H7 (cell line): Measurements from ENCODE around the gene UCP2. TPM values are rescaled to one million over a fixed set of nuclear protein-coding genes. Genes with fewer than 3 reads are reported as not detected.
A peak's percentile ranks its signal among the peaks of the same experiment; 100 is the strongest.

ENCODE experiments used
- DNase-seq: peaks from one replicate; pipeline ENCODE4 v3.0.0; 2012
- H3K27me3 ChIP-seq: 2 replicates; pipeline ENCODE4 v1.6.0; 2011; ENCODE audit warnings: mild to moderate bottlenecking, low read length; ENCODE audit not compliant: control insufficient read depth, insufficient read depth
- H3K36me3 ChIP-seq: replicated peaks from 2 replicates; pipeline ENCODE4 v1.5.1; 2011; ENCODE audit warnings: low read length; ENCODE audit not compliant: control insufficient read depth, insufficient read depth
- H3K4me3 ChIP-seq: 2 replicates; pipeline ENCODE4 v1.5.1; 2011; ENCODE audit warnings: low read depth, mild to moderate bottlenecking, control low read depth, low read length, moderate library complexity; ENCODE audit not compliant: insufficient read depth
- total RNA-seq: library from RNA; depleted of rRNA; stranded (reverse); fragments of >200 nt; shearing (Covaris generic); gene quantifications from 2 replicates; pipeline ENCODE4 v1.2.3, GENCODE V29; 2014; rRNA removed

Gene UCP2, protein sequence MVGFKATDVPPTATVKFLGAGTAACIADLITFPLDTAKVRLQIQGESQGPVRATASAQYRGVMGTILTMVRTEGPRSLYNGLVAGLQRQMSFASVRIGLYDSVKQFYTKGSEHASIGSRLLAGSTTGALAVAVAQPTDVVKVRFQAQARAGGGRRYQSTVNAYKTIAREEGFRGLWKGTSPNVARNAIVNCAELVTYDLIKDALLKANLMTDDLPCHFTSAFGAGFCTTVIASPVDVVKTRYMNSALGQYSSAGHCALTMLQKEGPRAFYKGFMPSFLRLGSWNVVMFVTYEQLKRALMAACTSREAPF
- total RNA-seq, result 32.4 and 43.6 TPM in 2 replicates

- Histone ChIP-seq H3K27me3 (no peaks in the 10 kb centered on the region), H3K4me3 (peak within 1 kb of the TSS; percentile 81), H3K36me3 (peaks cover 25% of the 10 kb centered on the region)
- DNase-seq, result peak; percentile 96
These were observed at the start of gene UCP2 for GRCh38 chr11:73982595-73982989. TSS of gene UCP2 (minus strand) at chr11:73982843. CDS start at chr11:73978378, 4,465 bp downstream.

DNA sequence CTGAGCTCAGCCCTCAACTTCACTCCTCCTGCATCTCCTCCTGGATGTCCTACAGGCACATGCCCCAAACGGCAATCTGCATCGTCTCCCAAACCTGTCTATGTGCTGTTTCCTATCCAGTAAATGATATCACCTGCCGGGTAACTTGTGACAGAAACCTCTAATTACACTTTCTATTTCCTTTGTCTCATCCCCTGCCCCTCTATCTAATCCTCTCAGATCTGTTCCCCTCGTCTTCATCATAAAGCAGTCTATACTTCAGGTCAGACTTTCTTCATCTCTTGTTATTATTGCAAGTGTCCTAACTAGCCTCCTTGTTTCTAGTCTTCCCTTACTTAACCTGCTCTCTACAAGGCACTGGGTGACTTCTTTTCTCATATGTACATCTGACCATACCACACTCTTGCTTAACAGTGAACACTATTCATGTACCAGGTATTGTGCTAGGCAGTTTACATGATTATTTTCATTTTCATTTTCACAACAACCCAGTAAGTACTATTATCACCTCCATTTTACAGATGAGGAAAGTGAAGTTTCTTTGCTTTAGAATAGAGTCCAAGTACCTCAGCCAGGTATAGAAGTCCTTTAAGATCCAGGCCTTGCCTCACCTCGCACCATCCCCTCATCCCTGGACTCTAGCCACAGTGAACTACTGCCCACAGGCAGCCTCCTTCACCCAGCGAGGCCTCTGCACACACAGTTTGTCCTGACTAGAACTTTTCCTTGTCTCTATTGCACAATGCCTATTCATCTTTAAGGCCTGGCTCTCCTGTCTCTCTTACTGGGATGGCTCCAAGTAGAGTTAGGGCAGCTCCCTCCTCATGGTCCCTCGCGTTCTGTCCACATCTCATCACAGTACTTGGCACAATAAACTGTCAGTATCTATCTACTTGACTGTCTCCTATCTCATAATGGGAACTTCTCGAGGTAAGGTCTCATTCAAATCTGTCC, 48.4 kb upstream of the UCP2 start:
- Histone ChIP-seq H3K27me3 (no peaks in the 10 kb centered on the region), H3K36me3 (no peaks in the 10 kb centered on the region; the same call in none of the 2 replicates), H3K4me3 (no peak overlapping the region)
- no peak for DNase-seq

GRCh38 chr11:74025467-74026166, 43.0 kb upstream of the UCP2 start:
- Histone ChIP-seq H3K36me3 (peaks cover 1% of the 10 kb centered on the region; the same call in 1 of the 2 replicates), H3K4me3 (no peak overlapping the region), H3K27me3 (no peaks in the 10 kb centered on the region)
- no peak for DNase-seq

GRCh38 chr11:74024261-74025029, 41.8 kb upstream of the UCP2 start:
- H3K27me3 ChIP-seq, result no peaks in the 10 kb centered on the region
- no peak for DNase-seq
- H3K36me3 ChIP-seq, result peaks cover 1% of the 10 kb centered on the region; the same call in 1 of the 2 replicates
- no peak overlapping the region for H3K4me3 ChIP-seq

- H3K36me3 ChIP-seq, result peaks cover 1% of the 10 kb centered on the region; the same call in 1 of the 2 replicates
- H3K4me3 ChIP-seq, result no peak overlapping the region
- no peaks in the 10 kb centered on the region for H3K27me3 ChIP-seq
- DNase-seq, result no peak
These were observed 40.6 kb upstream of the UCP2 start for GRCh38 chr11:74023276-74023675.

- Histone ChIP-seq H3K4me3 (no peak overlapping the region), H3K36me3 (0 out of 2 replicates have a peak, but pooled peaks cover 1% of the 10 kb centered on the region), H3K27me3 (no peaks in the 10 kb centered on the region)
- DNase-seq, result no peak
These were observed 39.9 kb upstream of the UCP2 start for GRCh38 chr11:74022546-74022945.

- Histone ChIP-seq H3K36me3 (0 out of 2 replicates have a peak, but pooled peaks cover 1% of the 10 kb centered on the region), H3K4me3 (no peak overlapping the region), H3K27me3 (no peaks in the 10 kb centered on the region)
- DNase-seq, result no peak
These were observed 39.4 kb upstream of the UCP2 start for GRCh38 chr11:74021998-74022397.

DNA sequence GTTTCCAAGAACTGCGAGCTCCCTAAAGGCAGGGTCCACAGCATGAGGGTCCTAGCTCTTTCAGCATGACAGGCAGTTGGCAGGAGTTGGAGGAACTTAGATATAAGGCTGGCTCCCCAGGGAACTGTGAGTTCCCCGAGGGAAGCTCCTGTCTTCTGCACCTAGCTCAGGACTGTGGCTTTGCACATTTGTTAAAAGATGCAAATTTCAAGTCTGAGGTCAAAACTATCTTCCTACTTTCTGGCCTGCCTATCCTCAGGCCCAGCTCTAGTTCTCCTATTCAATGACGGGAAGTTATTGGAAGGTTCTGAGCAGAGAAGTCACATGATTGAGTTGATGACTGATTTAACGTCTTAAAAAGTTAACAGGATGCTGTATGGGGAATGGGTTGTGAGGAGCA, 37.9 kb upstream of the UCP2 start:
- no peak for DNase-seq
- Histone ChIP-seq H3K4me3 (no peak overlapping the region), H3K36me3 (no peaks in the 10 kb centered on the region)

DNA sequence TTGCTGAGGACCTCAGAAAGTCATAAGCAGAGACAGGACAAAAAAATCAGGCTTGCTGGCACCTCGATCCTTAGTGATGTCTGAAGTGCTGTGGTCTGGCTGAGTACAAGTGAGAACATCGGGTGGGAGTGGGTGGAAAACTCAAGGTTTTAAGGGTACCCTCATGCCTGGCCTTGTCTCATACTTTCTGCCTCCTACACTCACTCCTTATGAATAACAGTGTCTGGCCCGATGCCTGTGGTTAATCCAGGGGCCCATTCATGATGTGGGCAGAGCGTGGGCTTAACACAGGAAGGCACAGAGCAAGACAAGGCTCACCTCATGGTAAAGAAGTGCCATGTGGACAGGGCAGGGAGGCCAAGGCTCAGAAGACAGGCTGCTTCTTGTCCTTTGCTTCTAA, 37.2 kb upstream of the UCP2 start:
- H3K4me3 ChIP-seq, result no peak overlapping the region
- H3K36me3 ChIP-seq, result no peaks in the 10 kb centered on the region
- DNase-seq, result no peak
- H3K27me3 ChIP-seq, result no peaks in the 10 kb centered on the region

More for the DNA sequence above, 37.9 kb upstream of the UCP2 start:
- no peaks in the 10 kb centered on the region for H3K27me3 ChIP-seq

DNA sequence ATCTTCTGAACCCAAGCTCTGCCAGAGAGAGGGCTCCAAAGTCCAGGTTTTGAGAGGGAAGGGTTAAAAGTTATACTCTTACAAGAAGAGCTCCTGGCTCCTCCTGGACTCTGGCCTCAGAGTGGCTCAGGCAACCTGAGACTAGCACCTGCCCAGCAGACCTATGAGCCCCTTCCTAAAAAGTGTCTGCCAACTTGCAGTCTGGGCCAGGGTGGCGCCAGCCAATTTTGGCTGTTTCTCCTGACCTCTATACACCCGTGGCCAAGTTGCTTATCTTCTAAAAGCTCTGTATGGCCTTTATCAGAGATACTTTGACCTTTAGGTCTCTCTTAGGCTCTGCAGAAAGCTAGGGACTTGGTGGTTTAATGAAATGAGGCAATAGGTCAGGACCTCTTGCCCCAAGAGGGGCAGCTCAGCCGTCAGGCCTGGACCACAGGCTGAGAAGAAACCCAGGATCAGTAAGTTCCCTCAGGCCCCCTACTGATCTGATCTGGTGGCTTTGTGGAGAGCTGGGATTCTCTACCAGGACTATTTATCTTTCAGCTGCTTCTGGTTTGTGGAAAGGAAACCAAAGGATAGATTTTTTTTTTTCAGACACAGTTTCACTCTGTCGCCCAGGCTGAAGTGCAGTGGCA, 36.6 kb upstream of the UCP2 start:
- no peak overlapping the region for H3K4me3 ChIP-seq
- H3K27me3 ChIP-seq, result no peaks in the 10 kb centered on the region
- DNase-seq, result no peak
- H3K36me3 ChIP-seq, result no peaks in the 10 kb centered on the region

- H3K27me3 ChIP-seq, result no peaks in the 10 kb centered on the region
- DNase-seq, result no peak
These were observed 35.8 kb upstream of the UCP2 start for GRCh38 chr11:74018331-74019005.

DNA sequence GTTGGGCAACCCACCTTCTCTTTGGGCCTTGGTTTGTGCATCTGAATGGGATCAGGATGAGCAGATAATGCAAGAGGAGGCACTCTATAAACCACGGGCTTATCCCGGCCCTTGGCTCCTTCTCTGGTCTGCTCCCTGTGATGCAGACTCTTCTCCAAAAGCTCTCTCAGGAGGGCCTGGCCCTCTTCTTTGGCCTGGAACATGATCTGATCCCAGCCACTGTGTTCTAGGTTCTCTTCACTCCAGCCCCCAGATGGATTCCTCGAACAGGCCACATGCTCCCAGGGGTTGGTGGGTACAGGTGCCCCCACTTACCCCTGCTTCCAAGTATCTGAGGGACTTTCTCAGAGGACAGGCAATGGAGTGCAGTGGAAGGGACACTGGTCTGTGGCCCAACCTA, 35.0 kb upstream of the UCP2 start:
- H3K4me3 ChIP-seq, result no peak overlapping the region
- no peak for DNase-seq
- H3K27me3 ChIP-seq, result no peaks in the 10 kb centered on the region
- H3K36me3 ChIP-seq, result no peaks in the 10 kb centered on the region; the same call in 1 of the 2 replicates

More at GRCh38 chr11:74018331-74019005, 35.8 kb upstream of the UCP2 start:
- H3K36me3 ChIP-seq, result no peaks in the 10 kb centered on the region
- no peak overlapping the region for H3K4me3 ChIP-seq
